K562 (cell line): Measurements from ENCODE around the gene PACC1. TPM values are rescaled to one million over a fixed set of nuclear protein-coding genes. Genes with fewer than 3 reads are reported as not detected.

Experiments used
- ATAC-seq: fragments of 200-7000 bp; cut with Tn5 transposase; 3 replicates; pipeline ENCODE4 v1.9.1; 2020; ENCODE audit warnings: moderate library complexity
- BruUV-seq: library from RNA; stranded (reverse); fragments of 400-500 nt; replicated peaks from 2 replicates; lab custom pipeline; 2021; lab: Mats Ljungman, UMichigan
- CTCF ChIA-PET: fragments of 300-600 bp; formaldehyde crosslinking; extraction: SDS; loops from one replicate; lab custom pipeline; 2021; ENCODE audit warnings: low intra/inter-chr PET ratio; lab: Yijun Ruan, JAX
- POLR2A ChIA-PET: fragments of 300-600, 350-650 bp; sonication (Branson Sonifier 250); formaldehyde crosslinking; extraction: SDS; loops from one replicate; lab custom pipeline; 2021; ENCODE audit warnings: antibody characterized with exemption, inconsistent platforms; lab: Yijun Ruan, JAX
- DNase-seq, 4 experiments: peaks; one replicate each; pipeline versions ENCODE4 v3.0.0 to v3.0.0-alpha.2; 2011 to 2018; ENCODE audit warnings: low spot score in 3 of 4, mixed read lengths in 3 of 4; ENCODE audit errors: extremely low read depth in 1 of 4
- FAIRE-seq: peaks from 2 replicates; lab custom pipeline; 2011; peaks lifted over from hg19 to GRCh38; lab: Jason Lieb, UNC
- H2AFZ ChIP-seq: 2 replicates; pipeline ENCODE4 v1.6.0; 2011; ENCODE audit warnings: low read depth, low read length, control low read depth, inconsistent platforms
- H3K27ac ChIP-seq: fragments of 200-600 bp; 3 replicates; pipeline ENCODE4 v1.8.0; 2011; ENCODE audit warnings: low read depth, mild to moderate bottlenecking, control low read depth, inconsistent platforms, low read length, moderate library complexity, mixed read lengths; ENCODE audit errors: extremely low read depth
- H3K27me3 ChIP-seq, 2 experiments: fragments of 300-600 bp in 1 of 2; 2 replicates in 1 of 2; 3 replicates in 1 of 2; pipeline versions ENCODE4 v1.6.0 to v1.8.0; 2011; ENCODE audit warnings: inconsistent platforms in 2 of 2, low read length in 2 of 2, mild to moderate bottlenecking in 1 of 2, mixed read lengths in 1 of 2, moderate library complexity in 1 of 2; ENCODE audit not compliant: control insufficient read depth in 2 of 2, insufficient read depth in 2 of 2
- H3K36me3 ChIP-seq: fragments of 300-600 bp; 3 replicates; pipeline ENCODE4 v1.8.0; 2011; ENCODE audit warnings: mild to moderate bottlenecking, low read length, inconsistent platforms; ENCODE audit not compliant: control insufficient read depth, insufficient read depth
- H3K4me1 ChIP-seq, 2 experiments: fragments of 200-600 bp in 1 of 2; replicated peaks in 1 of 2; 2 replicates in 1 of 2; 3 replicates in 1 of 2; pipeline versions ENCODE4 v1.5.1 to v1.8.0; 2011; ENCODE audit warnings: inconsistent platforms in 2 of 2, low read length in 2 of 2, mild to moderate bottlenecking in 1 of 2, mixed read lengths in 1 of 2, moderate library complexity in 1 of 2; ENCODE audit not compliant: control insufficient read depth in 2 of 2, insufficient read depth in 2 of 2
- H3K4me2 ChIP-seq: 2 replicates; pipeline ENCODE4 v1.6.1; 2011; ENCODE audit warnings: low read length, control low read depth, inconsistent platforms, mixed read lengths; ENCODE audit not compliant: insufficient read depth
- H3K4me3 ChIP-seq: fragments of 200-600 bp; sonication (generic), shearing (Covaris generic); 2 replicates; pipeline ENCODE4 v1.5.1; 2016; ENCODE audit warnings: control low read depth, inconsistent platforms
- H3K79me2 ChIP-seq: fragments of 200-600 bp; 3 replicates; pipeline ENCODE4 v1.8.0; 2011; ENCODE audit warnings: low read length, inconsistent platforms; ENCODE audit not compliant: control insufficient read depth, insufficient read depth
- H3K9ac ChIP-seq, 2 experiments: 2 replicates each; pipeline versions ENCODE4 v1.6.0 to v1.6.1; 2011; ENCODE audit warnings: low read depth in 2 of 2, low read length in 2 of 2, control low read depth in 1 of 2, inconsistent platforms in 1 of 2, mild to moderate bottlenecking in 1 of 2, mixed read lengths in 1 of 2; ENCODE audit not compliant: insufficient read depth in 1 of 2
- H3K9me1 ChIP-seq: one replicate; pipeline ENCODE4 v1.6.0; 2011; ENCODE audit warnings: inconsistent platforms, mild to moderate bottlenecking, low read length, moderate library complexity; ENCODE audit not compliant: control insufficient read depth, insufficient read depth
- H3K9me3 ChIP-seq: replicated peaks from 2 replicates; pipeline ENCODE4 v1.5.1; 2011; ENCODE audit warnings: low read depth, low read length, inconsistent platforms; ENCODE audit not compliant: control insufficient read depth, insufficient read depth
- H4K20me1 ChIP-seq: replicated peaks from 2 replicates; pipeline ENCODE4 v1.6.1; 2011; ENCODE audit warnings: low read length, inconsistent platforms, mixed read lengths; ENCODE audit not compliant: control insufficient read depth, insufficient read depth
- ATF7 ChIP-seq: fragments of 450-650 bp; IDR thresholded peaks from 2 replicates; pipeline ENCODE4 v1.7.1; 2014; ENCODE audit warnings: mild to moderate bottlenecking, moderate library complexity
- ETV1 ChIP-seq: fragments of 450-650 bp; conservative IDR thresholded peaks from 2 replicates; pipeline ENCODE4 v1.6.1; 2016; ENCODE audit warnings: missing genetic modification characterization, control low read depth, low read depth, missing compliant biosample characterization
- FOXA3 ChIP-seq, 2 experiments: fragments of 450-650 bp in 1 of 2; sonication (generic) in 1 of 2; formaldehyde crosslinking; IDR thresholded peaks in 1 of 2; conservative IDR thresholded peaks in 1 of 2; 2 replicates each; pipeline versions ENCODE4 v1.4.0 to v1.8.0; 2020 to 2022; ENCODE audit warnings: mild to moderate bottlenecking in 2 of 2, missing genetic modification reagents in 1 of 2
- JUND ChIP-seq, 2 experiments: IDR thresholded peaks; 2 replicates in 1 of 2; 3 replicates in 1 of 2; pipeline ENCODE4 v1.6.1; 2011; ENCODE audit warnings: borderline replicate concordance in 2 of 2, low read depth in 2 of 2, low read length in 2 of 2, improper control_type of control experiment in 1 of 2, missing biosample characterization in 1 of 2, missing genetic modification characterization in 1 of 2, missing genetic modification reagents in 1 of 2
- POLR2AphosphoS2 ChIP-seq: IDR thresholded peaks from 2 replicates; pipeline ENCODE4 v1.6.1; 2012; ENCODE audit warnings: low read length, improper control_type of control experiment
- RB1 ChIP-seq: fragments of 450-650 bp; IDR thresholded peaks from 2 replicates; pipeline ENCODE4 v1.6.1; 2017; ENCODE audit warnings: low read depth, mild to moderate bottlenecking
- SMC3 ChIP-seq: conservative IDR thresholded peaks from 2 replicates; pipeline ENCODE4 v1.6.1; 2011; ENCODE audit warnings: low read depth, low read length, improper control_type of control experiment; ENCODE audit not compliant: insufficient read depth
- STAG1 ChIP-seq: sonication (generic); formaldehyde crosslinking; IDR thresholded peaks from 2 replicates; pipeline ENCODE4 v1.5.0; 2020; ENCODE audit warnings: missing genetic modification reagents, borderline replicate concordance
- WGBS: fragments of 100-300 bp; shearing (Covaris generic); methylation state at CpG from one replicate; pipeline ENCODE4 v1.1.6; 2016; ENCODE audit warnings: low coverage, mixed read lengths; ENCODE audit not compliant: insufficient coverage; ENCODE audit errors: missing lambda C conversion rate; 5-methylcytosine and 5-hydroxymethylcytosine counted together
- in situ Hi-C: fragments of 300-500 bp; cut with MboI; formaldehyde crosslinking; loops from 4 replicates; pipeline ENCODE4 v1.15.0; 2018; ENCODE audit warnings: inconsistent platforms, mixed read lengths
- intact Hi-C: fragments of 100-400 bp; cut with micrococcal nuclease; formaldehyde crosslinking; loops from 2 replicates; pipeline ENCODE4 v1.14.2; 2022
- polyA plus RNA-seq, 8 experiments: library from polyadenylated mRNA; depleted of rRNA in 4 of 8; stranded (reverse) in 5 of 8; unstranded in 3 of 8; fragments of >200 nt; fragmentation: Nextera tagmentation in 2 of 8; fragmentation: Illumina TruSeq in 1 of 8; extraction: Ambion mirVana in 2 of 8; extraction: Trizol in 1 of 8; gene quantifications; 2 replicates each; pipeline versions ENCODE4 v1.2.1 to v1.2.3, GENCODE V29; 2011 to 2014; ENCODE audit warnings: inconsistent platforms in 1 of 8, missing spikeins in 1 of 8
- total RNA-seq, 7 experiments: library from RNA; depleted of rRNA in 6 of 7; stranded (reverse); fragments of >200 nt in 6 of 7; fragmentation: Illumina TruSeq in 2 of 7; extraction: Trizol in 2 of 7; gene quantifications; 2 replicates each; pipeline versions ENCODE4 v1.2.1 to v1.2.3, GENCODE V29; 2011 to 2021; ENCODE audit warnings: low replicate concordance in 1 of 7
- TF ChIP-seq, protein P1 (sequence below): fragments of 450-650 bp; IDR thresholded peaks from 2 replicates; pipeline ENCODE4 v1.6.1; 2018; ENCODE audit warnings: mild to moderate bottlenecking, low read depth; ENCODE audit not compliant: partially characterized antibody
- TF ChIP-seq, protein P2 (sequence below), 2 experiments: fragments of 150-350 bp in 1 of 2; IDR thresholded peaks; 2 replicates each; pipeline ENCODE4 v1.6.1; 2012 to 2016; ENCODE audit warnings: low read depth in 2 of 2, low read length in 2 of 2, mild to moderate bottlenecking in 1 of 2, moderate library complexity in 1 of 2
- TF ChIP-seq, protein P3 (sequence below), 3 experiments: IDR thresholded peaks in 2 of 3; conservative IDR thresholded peaks in 1 of 3; 2 replicates each; pipeline ENCODE4 v1.5.1; 2011 to 2012; ENCODE audit warnings: low read length in 3 of 3, mild to moderate bottlenecking in 3 of 3, control low read depth in 2 of 3, improper control_type of control experiment in 1 of 3, inconsistent platforms in 1 of 3, low read depth in 1 of 3, mixed read lengths in 1 of 3, moderate library complexity in 1 of 3; ENCODE audit not compliant: insufficient read depth in 2 of 3

The PACC1 gene
- total and polyA plus RNA-seq, 9 of the 15 experiments (the other 6 are each of a cell fraction or from before 2014, with no cell fraction given) = 7.1 to 19.3 (median 14.9) TPM

DNA sequence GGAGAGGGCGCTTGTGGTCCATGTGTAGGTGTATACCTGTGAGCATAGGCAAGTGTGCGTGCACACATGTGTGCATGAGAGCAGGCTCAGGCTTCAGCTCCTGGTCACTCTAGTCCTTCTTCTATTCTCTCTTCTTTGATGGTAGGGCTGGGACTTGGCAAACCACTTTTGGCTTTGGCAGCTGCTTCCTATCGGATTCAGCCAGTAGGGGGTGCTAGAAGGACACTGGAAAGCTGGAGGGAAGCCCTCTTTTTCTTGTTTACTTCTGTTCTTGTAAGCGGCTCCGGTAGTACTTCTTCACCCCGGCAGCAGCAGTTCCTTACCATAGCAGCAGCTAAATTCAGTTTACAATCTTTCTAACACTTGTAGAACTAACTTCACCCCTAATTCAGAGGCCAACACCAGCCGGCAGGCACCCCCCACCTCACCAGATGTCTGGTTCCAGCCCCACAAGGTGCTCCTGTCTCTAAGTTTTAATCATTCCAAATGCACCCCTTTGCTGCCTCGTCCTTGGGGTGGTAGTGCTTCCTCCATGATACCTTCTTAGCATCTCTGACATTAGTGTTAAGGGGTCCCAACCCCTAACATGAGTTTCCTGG, 43.2 kb upstream of the PACC1 start:
- in situ Hi-C loops (loop anchor here (5.0 kb wide), 1 partner anchor 386 kb away; no protein-coding TSS in a partner anchor), intact Hi-C loops (loop anchor here (2.0 to 5.0 kb wide), 6 partner anchors 91 to 761 kb away; no protein-coding TSS in a partner anchor)
- peak; percentile 81 for FAIRE-seq
- Histone ChIP-seq H3K36me3 (no peaks in the 10 kb centered on the region), H3K9me1 (peaks cover 2% of the 10 kb centered on the region), H3K4me2 (no peak overlapping the region), H3K79me2 (no peaks in the 10 kb centered on the region), H3K9ac (no peak overlapping the region), H3K27ac (no peak overlapping the region), H3K9me3 (peaks cover 4% of the 10 kb centered on the region), H3K4me1 (peaks cover 0 to 5% of the 10 kb centered on the region in 2 experiments; a peak in 2 of 5 replicates), H2AFZ (peak overlapping the region; percentile 29; the same call in 1 of the 2 replicates), H3K4me3 (no peak overlapping the region), H4K20me1 (no peaks in the 10 kb centered on the region), H3K27me3 (peaks cover 7 to 16% of the 10 kb centered on the region in 2 experiments; a peak in 3 of 5 replicates)
- CTCF ChIA-PET = interaction anchor here (0.7 to 1.4 kb wide), 4 partner anchors 324 to 730 kb away, joined by 3 to 7 read pairs (median 4); no protein-coding TSS in a partner anchor
- POLR2A ChIA-PET = interaction anchor here (0.5 to 1.8 kb wide), 6 partner anchors 9 to 782 kb away, joined by 3 to 6 read pairs (median 4); partner anchors contain the start of genes ATF3, DTL, INTS7 and NEK2
- DNase-seq = peak; percentile 69 to 82 (median 73)
- no TSS peak for BruUV-seq
- ATAC-seq = peak; percentile 44
- 33% methylated on average over 8 of the region's 8 CpGs for WGBS
- TF ChIP-seq RB1 = 0 out of 2 replicates have a peak, but pooled peaks have one; percentile 22
- TF ChIP-seq STAG1 (CRISPR knock-in tag) = peak; percentile 63
- peak; percentile 52 for TF ChIP-seq SMC3
- TF ChIP-seq, protein P1, sequence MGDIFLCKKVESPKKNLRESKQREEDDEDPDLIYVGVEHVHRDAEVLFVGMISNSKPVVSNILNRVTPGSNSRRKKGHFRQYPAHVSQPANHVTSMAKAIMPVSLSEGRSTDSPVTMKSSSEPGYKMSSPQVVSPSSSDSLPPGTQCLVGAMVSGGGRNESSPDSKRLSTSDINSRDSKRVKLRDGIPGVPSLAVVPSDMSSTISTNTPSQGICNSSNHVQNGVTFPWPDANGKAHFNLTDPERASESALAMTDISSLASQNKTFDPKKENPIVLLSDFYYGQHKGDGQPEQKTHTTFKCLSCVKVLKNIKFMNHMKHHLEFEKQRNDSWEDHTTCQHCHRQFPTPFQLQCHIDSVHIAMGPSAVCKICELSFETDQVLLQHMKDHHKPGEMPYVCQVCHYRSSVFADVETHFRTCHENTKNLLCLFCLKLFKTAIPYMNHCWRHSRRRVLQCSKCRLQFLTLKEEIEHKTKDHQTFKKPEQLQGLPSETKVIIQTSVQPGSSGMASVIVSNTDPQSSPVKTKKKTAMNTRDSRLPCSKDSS = peak; percentile 65
- peak; percentile 19; the same call in 1 of the 2 replicates for TF ChIP-seq JUND (IDR thresholded peaks at IDR 0.05; ENCODE audit: borderline replicate concordance, low read depth, low read length)
- TF ChIP-seq JUND (tag; IDR thresholded peaks at IDR 0.05; ENCODE audit: borderline replicate concordance, low read depth, low read length) = no peak
- 0 out of 2 replicates have a peak, but pooled peaks have one; percentile 10 for TF ChIP-seq ATF7
- TF ChIP-seq POLR2AphosphoS2 = no peak
- peak; percentile 35 to 55; a peak in 2 of 4 replicates for TF ChIP-seq FOXA3 (CRISPR knock-in tag; conservative IDR thresholded peaks at IDR 0.05 in 1 of 2, IDR thresholded peaks at IDR 0.05 in 1 of 2)
- TF ChIP-seq, protein P2, sequence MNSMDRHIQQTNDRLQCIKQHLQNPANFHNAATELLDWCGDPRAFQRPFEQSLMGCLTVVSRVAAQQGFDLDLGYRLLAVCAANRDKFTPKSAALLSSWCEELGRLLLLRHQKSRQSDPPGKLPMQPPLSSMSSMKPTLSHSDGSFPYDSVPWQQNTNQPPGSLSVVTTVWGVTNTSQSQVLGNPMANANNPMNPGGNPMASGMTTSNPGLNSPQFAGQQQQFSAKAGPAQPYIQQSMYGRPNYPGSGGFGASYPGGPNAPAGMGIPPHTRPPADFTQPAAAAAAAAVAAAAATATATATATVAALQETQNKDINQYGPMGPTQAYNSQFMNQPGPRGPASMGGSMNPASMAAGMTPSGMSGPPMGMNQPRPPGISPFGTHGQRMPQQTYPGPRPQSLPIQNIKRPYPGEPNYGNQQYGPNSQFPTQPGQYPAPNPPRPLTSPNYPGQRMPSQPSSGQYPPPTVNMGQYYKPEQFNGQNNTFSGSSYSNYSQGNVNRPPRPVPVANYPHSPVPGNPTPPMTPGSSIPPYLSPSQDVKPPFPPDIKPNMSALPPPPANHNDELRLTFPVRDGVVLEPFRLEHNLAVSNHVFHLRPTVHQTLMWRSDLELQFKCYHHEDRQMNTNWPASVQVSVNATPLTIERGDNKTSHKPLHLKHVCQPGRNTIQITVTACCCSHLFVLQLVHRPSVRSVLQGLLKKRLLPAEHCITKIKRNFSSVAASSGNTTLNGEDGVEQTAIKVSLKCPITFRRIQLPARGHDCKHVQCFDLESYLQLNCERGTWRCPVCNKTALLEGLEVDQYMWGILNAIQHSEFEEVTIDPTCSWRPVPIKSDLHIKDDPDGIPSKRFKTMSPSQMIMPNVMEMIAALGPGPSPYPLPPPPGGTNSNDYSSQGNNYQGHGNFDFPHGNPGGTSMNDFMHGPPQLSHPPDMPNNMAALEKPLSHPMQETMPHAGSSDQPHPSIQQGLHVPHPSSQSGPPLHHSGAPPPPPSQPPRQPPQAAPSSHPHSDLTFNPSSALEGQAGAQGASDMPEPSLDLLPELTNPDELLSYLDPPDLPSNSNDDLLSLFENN (IDR thresholded peaks at IDR 0.05; ENCODE audit: low read depth in 2 of 2, low read length in 2 of 2) = 0 out of 4 replicates have a peak, but pooled peaks of 1 of the 2 experiments have one; percentile 36
- TF ChIP-seq, protein P3, sequence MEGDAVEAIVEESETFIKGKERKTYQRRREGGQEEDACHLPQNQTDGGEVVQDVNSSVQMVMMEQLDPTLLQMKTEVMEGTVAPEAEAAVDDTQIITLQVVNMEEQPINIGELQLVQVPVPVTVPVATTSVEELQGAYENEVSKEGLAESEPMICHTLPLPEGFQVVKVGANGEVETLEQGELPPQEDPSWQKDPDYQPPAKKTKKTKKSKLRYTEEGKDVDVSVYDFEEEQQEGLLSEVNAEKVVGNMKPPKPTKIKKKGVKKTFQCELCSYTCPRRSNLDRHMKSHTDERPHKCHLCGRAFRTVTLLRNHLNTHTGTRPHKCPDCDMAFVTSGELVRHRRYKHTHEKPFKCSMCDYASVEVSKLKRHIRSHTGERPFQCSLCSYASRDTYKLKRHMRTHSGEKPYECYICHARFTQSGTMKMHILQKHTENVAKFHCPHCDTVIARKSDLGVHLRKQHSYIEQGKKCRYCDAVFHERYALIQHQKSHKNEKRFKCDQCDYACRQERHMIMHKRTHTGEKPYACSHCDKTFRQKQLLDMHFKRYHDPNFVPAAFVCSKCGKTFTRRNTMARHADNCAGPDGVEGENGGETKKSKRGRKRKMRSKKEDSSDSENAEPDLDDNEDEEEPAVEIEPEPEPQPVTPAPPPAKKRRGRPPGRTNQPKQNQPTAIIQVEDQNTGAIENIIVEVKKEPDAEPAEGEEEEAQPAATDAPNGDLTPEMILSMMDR (IDR thresholded peaks at IDR 0.05 in 2 of 3, conservative IDR thresholded peaks at IDR 0.05 in 1 of 3; ENCODE audit: insufficient read depth in 2 of 3, low read depth in 1 of 3, low read length in 3 of 3) = peak; percentile 75 to 86 (median 85)
- peak; percentile 30; the same call in 1 of the 2 replicates for TF ChIP-seq ETV1 (tag)
